Measurements from ENCODE around the gene LIN37.
"Not testable (repeated sequence)": the region's sequence is repeated elsewhere in the genome, so short reads cannot be mapped to it uniquely, and the experiment has no call there.

Gene LIN37

GRCh38 chr19:35716801-35717664, 31.3 kb upstream of the LIN37 start:
- H3K36me3 Mint-ChIP-seq: peaks cover 5% of the 10 kb centered on the region
- H3K4me1 Mint-ChIP-seq: peaks cover 63% of the 10 kb centered on the region
- H3K9me3 Mint-ChIP-seq: no peaks in the 10 kb centered on the region
- H3K27me3 Mint-ChIP-seq: no peaks in the 10 kb centered on the region
- peak overlapping the region; percentile 99 for H3K4me3 Mint-ChIP-seq
- H3K27ac Mint-ChIP-seq: peak overlapping the region; percentile 97

- Mint-ChIP-seq H3K27me3 (no peaks in the 10 kb centered on the region), H3K36me3 (peaks cover 5% of the 10 kb centered on the region), H3K4me1 (peaks cover 55% of the 10 kb centered on the region), H3K27ac (peak within 1 kb of the TSS; percentile 97), H3K9me3 (no peaks in the 10 kb centered on the region), H3K4me3 (peak within 1 kb of the TSS; percentile 99)
Observed at GRCh38 chr19:35717665-35718344, 30.6 kb upstream of the LIN37 start, which contains the start of gene KMT2B. TSS of gene KMT2B (plus strand) at chr19:35718003. CDS start at chr19:35718019, 16 bp downstream.

DNA sequence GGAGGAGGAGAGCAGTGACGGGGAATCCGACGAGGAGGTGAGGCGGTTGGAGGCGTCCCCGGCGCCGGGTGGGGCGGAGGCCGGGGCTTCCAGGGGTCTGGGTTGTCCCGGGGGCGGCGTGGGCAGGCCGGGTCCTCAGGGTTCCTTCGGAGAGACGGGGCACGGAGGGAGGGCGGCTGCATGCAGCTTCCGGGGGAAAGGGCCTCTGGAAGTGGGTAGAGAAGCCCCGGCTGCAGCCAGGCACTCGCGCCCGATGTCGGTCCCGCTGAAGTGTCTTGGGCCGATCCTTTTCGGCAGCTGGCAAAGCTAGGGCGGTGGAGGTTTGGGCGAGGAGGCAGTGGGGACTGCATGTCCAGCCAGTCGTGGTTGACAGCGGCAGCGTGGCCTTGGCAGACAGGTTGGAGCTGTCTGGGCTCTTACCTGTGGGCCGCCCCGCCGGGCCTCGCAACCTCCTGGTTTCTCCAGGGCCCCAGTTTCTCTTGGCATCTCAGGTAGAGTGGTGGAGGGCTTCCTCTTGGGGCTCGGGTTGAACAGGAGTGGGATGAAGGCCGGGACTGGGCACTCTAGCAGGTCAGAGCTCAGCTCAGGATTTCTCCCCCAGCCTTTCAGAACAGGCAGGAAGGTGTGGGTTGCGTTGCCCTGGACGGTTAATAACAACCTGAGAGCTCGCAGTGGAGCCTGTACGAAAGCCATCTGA, 29.9 kb upstream of the LIN37 start:
- Mint-ChIP-seq H3K27ac (peak overlapping the region; percentile 91), H3K9me3 (no peaks in the 10 kb centered on the region), H3K4me3 (peak overlapping the region; percentile 90), H3K4me1 (peaks cover 48% of the 10 kb centered on the region), H3K36me3 (peaks cover 5% of the 10 kb centered on the region), H3K27me3 (no peaks in the 10 kb centered on the region)

DNA sequence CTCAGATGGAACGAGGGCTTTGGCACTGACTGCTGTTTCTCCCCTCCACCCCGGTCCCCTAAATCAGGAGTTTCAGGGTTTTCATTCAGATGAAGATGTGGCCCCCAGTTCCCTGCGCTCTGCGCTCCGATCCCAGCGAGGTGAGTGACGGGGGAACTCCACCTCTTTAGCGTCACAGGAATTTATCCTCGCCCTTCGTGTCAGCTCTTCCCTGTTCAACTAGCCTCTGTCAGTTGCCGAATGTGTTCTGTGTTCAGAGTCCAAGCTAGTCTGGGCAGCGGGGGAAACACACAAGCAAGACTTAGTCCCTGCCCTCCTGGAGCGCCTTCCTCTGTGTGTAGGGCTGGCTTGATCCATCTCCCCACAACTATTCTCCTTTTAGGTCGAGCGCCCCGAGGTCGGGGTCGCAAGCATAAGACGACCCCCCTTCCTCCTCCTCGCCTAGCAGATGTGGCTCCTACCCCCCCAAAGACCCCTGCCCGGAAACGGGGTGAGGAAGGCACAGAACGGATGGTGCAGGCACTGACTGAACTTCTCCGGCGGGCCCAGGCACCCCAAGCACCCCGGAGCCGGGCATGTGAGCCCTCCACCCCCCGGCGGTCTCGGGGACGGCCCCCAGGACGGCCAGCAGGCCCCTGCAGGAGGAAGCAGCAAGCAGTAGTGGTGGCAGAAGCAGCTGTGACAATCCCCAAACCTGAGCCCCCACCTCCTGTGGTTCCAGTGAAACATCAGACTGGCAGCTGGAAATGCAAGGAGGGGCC, 28.8 kb upstream of the LIN37 start:
- H3K27me3 Mint-ChIP-seq: no peaks in the 10 kb centered on the region
- peak overlapping the region; percentile 76 for H3K27ac Mint-ChIP-seq
- no peaks in the 10 kb centered on the region for H3K9me3 Mint-ChIP-seq
- H3K36me3 Mint-ChIP-seq: peaks cover 6% of the 10 kb centered on the region
- H3K4me1 Mint-ChIP-seq: peaks cover 41% of the 10 kb centered on the region
- H3K4me3 Mint-ChIP-seq: peak overlapping the region; percentile 90

DNA sequence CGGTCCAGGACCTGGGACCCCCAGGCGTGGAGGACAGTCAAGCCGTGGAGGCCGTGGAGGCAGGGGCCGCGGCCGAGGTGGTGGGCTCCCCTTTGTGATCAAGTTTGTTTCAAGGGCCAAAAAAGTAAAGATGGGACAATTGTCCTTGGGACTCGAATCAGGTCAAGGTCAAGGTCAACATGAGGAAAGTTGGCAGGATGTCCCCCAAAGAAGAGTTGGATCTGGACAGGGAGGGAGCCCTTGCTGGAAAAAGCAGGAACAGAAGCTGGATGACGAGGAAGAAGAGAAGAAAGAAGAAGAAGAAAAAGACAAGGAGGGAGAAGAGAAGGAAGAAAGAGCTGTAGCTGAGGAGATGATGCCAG, 28.2 kb upstream of the LIN37 start:
- Mint-ChIP-seq H3K4me3 (peak overlapping the region; percentile 27), H3K27ac (peak overlapping the region; percentile 57), H3K4me1 (peaks cover 36% of the 10 kb centered on the region), H3K27me3 (no peaks in the 10 kb centered on the region), H3K9me3 (no peaks in the 10 kb centered on the region), H3K36me3 (peaks cover 6% of the 10 kb centered on the region)

DNA sequence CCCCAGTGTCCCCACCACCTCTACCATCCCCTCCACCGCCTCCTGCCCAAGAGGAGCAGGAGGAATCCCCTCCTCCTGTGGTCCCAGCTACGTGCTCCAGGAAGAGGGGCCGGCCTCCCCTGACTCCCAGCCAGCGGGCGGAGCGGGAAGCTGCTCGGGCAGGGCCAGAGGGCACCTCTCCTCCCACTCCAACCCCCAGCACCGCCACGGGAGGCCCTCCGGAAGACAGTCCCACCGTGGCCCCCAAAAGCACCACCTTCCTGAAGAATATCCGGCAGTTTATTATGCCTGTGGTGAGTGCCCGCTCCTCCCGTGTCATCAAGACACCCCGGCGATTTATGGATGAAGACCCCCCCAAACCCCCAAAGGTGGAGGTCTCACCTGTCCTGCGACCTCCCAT, 27.7 kb upstream of the LIN37 start:
- Mint-ChIP-seq H3K4me1 (peaks cover 34% of the 10 kb centered on the region), H3K27me3 (no peaks in the 10 kb centered on the region), H3K9me3 (no peaks in the 10 kb centered on the region), H3K4me3 (no peak overlapping the region), H3K36me3 (peaks cover 6% of the 10 kb centered on the region), H3K27ac (no peak overlapping the region)

GRCh38 chr19:35721374-35721773, 27.0 kb upstream of the LIN37 start:
- Mint-ChIP-seq H3K36me3 (peaks cover 6% of the 10 kb centered on the region), H3K27ac (no peak overlapping the region), H3K4me3 (no peak overlapping the region), H3K27me3 (no peaks in the 10 kb centered on the region), H3K9me3 (no peaks in the 10 kb centered on the region), H3K4me1 (peaks cover 26% of the 10 kb centered on the region)

- Mint-ChIP-seq H3K9me3 (no peaks in the 10 kb centered on the region), H3K4me3 (no peak overlapping the region), H3K36me3 (peaks cover 6% of the 10 kb centered on the region), H3K27me3 (no peaks in the 10 kb centered on the region), H3K27ac (no peak overlapping the region), H3K4me1 (peaks cover 22% of the 10 kb centered on the region)
Observed at GRCh38 chr19:35722461-35722860, 25.9 kb upstream of the LIN37 start.

GRCh38 chr19:35722897-35723296, 25.5 kb upstream of the LIN37 start:
- Mint-ChIP-seq H3K4me3 (no peak overlapping the region), H3K27me3 (no peaks in the 10 kb centered on the region), H3K9me3 (no peaks in the 10 kb centered on the region), H3K36me3 (peaks cover 6% of the 10 kb centered on the region), H3K4me1 (peaks cover 22% of the 10 kb centered on the region), H3K27ac (no peak overlapping the region)

GRCh38 chr19:35723671-35724070, 24.7 kb upstream of the LIN37 start:
- no peak overlapping the region for H3K4me3 Mint-ChIP-seq
- no peaks in the 10 kb centered on the region for H3K9me3 Mint-ChIP-seq
- H3K27me3 Mint-ChIP-seq: no peaks in the 10 kb centered on the region
- H3K27ac Mint-ChIP-seq: no peak overlapping the region
- H3K4me1 Mint-ChIP-seq: peaks cover 22% of the 10 kb centered on the region
- peaks cover 8% of the 10 kb centered on the region for H3K36me3 Mint-ChIP-seq

GRCh38 chr19:35724132-35724531, 24.2 kb upstream of the LIN37 start:
- Mint-ChIP-seq H3K4me1 (peaks cover 20% of the 10 kb centered on the region), H3K27ac (peak overlapping the region; percentile 41)
- H3K4me3 Mint-ChIP-seq, H3K9me3 Mint-ChIP-seq, H3K36me3 Mint-ChIP-seq, H3K27me3 Mint-ChIP-seq: not testable (repeated sequence)

DNA sequence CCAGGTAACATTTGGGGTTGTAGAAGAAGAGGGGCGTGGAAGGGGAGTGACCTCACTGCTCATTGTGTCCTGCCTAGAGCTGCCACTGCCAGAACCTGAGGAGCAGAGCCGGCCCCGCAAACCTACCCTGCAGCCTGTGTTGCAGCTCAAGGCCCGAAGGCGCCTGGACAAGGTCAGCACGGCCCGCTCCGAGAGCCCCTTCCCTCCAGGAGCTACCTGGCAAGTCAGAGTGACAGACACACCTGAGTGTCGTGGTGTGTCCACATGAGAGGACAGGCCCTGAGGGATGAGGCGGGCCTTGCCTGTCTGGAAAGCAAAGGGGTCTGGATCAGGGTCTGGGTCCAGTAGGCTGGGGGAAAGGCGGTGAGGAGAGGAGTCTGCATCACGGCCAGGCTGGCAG, 23.8 kb upstream of the LIN37 start:
- H3K9me3 Mint-ChIP-seq: no peaks in the 10 kb centered on the region
- peak overlapping the region; percentile 41 for H3K27ac Mint-ChIP-seq

DNA sequence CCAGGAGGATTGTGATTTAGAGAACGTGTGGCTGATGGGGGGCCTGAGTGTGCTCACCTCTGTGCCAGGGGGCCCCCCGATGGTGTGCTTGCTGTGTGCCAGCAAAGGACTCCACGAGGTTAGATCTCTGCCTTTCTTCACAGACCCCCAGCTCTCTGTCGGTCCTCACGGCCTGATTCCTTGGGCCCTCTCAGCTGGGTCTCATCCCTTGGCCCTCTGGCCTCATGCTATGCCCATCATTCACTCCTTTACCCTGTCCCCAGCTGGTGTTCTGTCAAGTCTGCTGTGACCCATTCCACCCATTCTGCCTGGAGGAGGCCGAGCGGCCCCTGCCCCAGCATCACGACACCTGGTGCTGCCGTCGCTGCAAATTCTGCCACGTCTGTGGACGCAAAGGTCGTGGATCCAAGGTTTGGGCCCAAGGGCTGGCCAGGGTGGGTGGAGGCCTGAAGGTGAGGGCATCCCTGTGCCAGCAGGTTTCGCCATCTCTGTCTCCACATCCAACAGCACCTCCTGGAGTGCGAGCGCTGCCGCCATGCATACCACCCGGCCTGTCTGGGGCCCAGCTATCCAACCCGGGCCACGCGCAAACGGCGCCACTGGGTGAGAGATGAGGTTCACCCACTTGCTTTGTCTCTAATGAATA, 23.0 kb upstream of the LIN37 start:
- peaks cover 11% of the 10 kb centered on the region for H3K4me1 Mint-ChIP-seq
- H3K27ac Mint-ChIP-seq: no peak overlapping the region
- no peaks in the 10 kb centered on the region for H3K27me3 Mint-ChIP-seq
- H3K9me3 Mint-ChIP-seq: no peaks in the 10 kb centered on the region
- no peak overlapping the region for H3K4me3 Mint-ChIP-seq
- H3K36me3 Mint-ChIP-seq: peaks cover 8% of the 10 kb centered on the region

More for the DNA sequence above, 23.8 kb upstream of the LIN37 start:
- peaks cover 15% of the 10 kb centered on the region for H3K4me1 Mint-ChIP-seq
- no peaks in the 10 kb centered on the region for H3K27me3 Mint-ChIP-seq
- no peak overlapping the region for H3K4me3 Mint-ChIP-seq
- H3K36me3 Mint-ChIP-seq: peaks cover 8% of the 10 kb centered on the region

- Mint-ChIP-seq H3K27ac (no peak overlapping the region), H3K4me3 (no peak overlapping the region), H3K36me3 (peaks cover 17% of the 10 kb centered on the region)
Observed at GRCh38 chr19:35727053-35727955, 21.1 kb upstream of the LIN37 start.

More at GRCh38 chr19:35727053-35727955, 21.1 kb upstream of the LIN37 start:
- H3K9me3 Mint-ChIP-seq: no peaks in the 10 kb centered on the region
- peaks cover 4% of the 10 kb centered on the region for H3K4me1 Mint-ChIP-seq
- H3K27me3 Mint-ChIP-seq: no peaks in the 10 kb centered on the region
